H1 (cell line): ENCODE data around the gene AKT1. TPM values are rescaled to one million over a fixed set of nuclear protein-coding genes. Genes with fewer than 3 reads are reported as not detected.

Experiments
- CTCF ChIA-PET: fragments of 300-600 bp; sonication (Branson Sonifier 250); formaldehyde crosslinking; loops from one replicate; lab custom pipeline; 2021; ENCODE audit not compliant: partially characterized antibody; lab: Charles Lee
- POLR2A ChIA-PET: fragments of 300-600 bp; sonication (Branson Sonifier 250); formaldehyde crosslinking; loops from one replicate; lab custom pipeline; 2021; ENCODE audit warnings: inconsistent platforms; ENCODE audit not compliant: partially characterized antibody; lab: Charles Lee
- DNase-seq, 2 experiments: peaks; one replicate each; pipeline versions ENCODE4 v3.0.0 to v3.0.0-alpha.2; 2010 to 2022; ENCODE audit warnings: low spot score in 2 of 2, low read depth in 1 of 2, mixed read lengths in 1 of 2
- FAIRE-seq: peaks from 2 replicates; lab custom pipeline; 2011; peaks lifted over from hg19 to GRCh38; lab: Jason Lieb, UNC
- H2AFZ ChIP-seq: 2 replicates; pipeline ENCODE4 v1.8.1; 2012; ENCODE audit warnings: low read length, inconsistent platforms
- H2AK5ac ChIP-seq: 2 replicates; pipeline ENCODE4 v1.6.1; 2013; ENCODE audit warnings: low read depth, low read length
- H2BK120ac ChIP-seq: replicated peaks from 2 replicates; pipeline ENCODE3; 2013; ENCODE audit warnings: low read depth, low read length, inconsistent platforms
- H2BK12ac ChIP-seq: 2 replicates; pipeline ENCODE4 v1.6.1; 2013; ENCODE audit warnings: low read depth, low read length
- H2BK15ac ChIP-seq: 2 replicates; pipeline ENCODE4 v1.6.1; 2013; ENCODE audit warnings: low read length
- H2BK20ac ChIP-seq: 2 replicates; pipeline ENCODE4 v1.6.1; 2013; ENCODE audit warnings: low read length
- H2BK5ac ChIP-seq: 2 replicates; pipeline ENCODE4 v1.6.1; 2013; ENCODE audit warnings: low read depth, low read length
- H3K14ac ChIP-seq: 2 replicates; pipeline ENCODE4 v1.6.1; 2013; ENCODE audit warnings: inconsistent platforms; ENCODE audit not compliant: insufficient read length
- H3K18ac ChIP-seq: 2 replicates; pipeline ENCODE4 v1.6.1; 2013; ENCODE audit warnings: low read length; ENCODE audit errors: extremely low read depth
- H3K23ac ChIP-seq: 2 replicates; pipeline ENCODE4 v1.6.1; 2013; ENCODE audit warnings: inconsistent platforms; ENCODE audit not compliant: insufficient read length
- H3K23me2 ChIP-seq: 2 replicates; pipeline ENCODE4 v1.6.1; 2013; ENCODE audit warnings: low read depth, low read length
- H3K27ac ChIP-seq: 2 replicates; pipeline ENCODE4 v1.6.1; 2011; ENCODE audit warnings: low read depth, low read length, inconsistent platforms
- H3K27me3 ChIP-seq, 4 experiments: replicated peaks in 1 of 4; 1 replicate in 1 of 4; 2 replicates in 3 of 4; pipeline versions ENCODE4 v1.6.1 to v1.8.1; 2011 to 2013; ENCODE audit warnings: low read length in 3 of 4, mild to moderate bottlenecking in 3 of 4, inconsistent platforms in 2 of 4, mixed read lengths in 2 of 4, moderate library complexity in 1 of 4; ENCODE audit not compliant: control insufficient read depth in 3 of 4, insufficient read depth in 3 of 4; ENCODE audit errors: extremely low read depth in 1 of 4
- H3K36me3 ChIP-seq, 4 experiments: 2 replicates each; pipeline versions ENCODE4 v1.6.1 to v1.8.1; 2011 to 2013; ENCODE audit warnings: mild to moderate bottlenecking in 4 of 4, low read length in 3 of 4, moderate library complexity in 2 of 4, control low read depth in 1 of 4, inconsistent platforms in 1 of 4; ENCODE audit not compliant: insufficient read depth in 4 of 4, control insufficient read depth in 2 of 4
- H3K4ac ChIP-seq: replicated peaks from 2 replicates; pipeline ENCODE3; 2013; ENCODE audit warnings: low read length, low read depth, mixed read lengths, inconsistent platforms; ENCODE audit not compliant: insufficient read length
- H3K4me1 ChIP-seq, 4 experiments: replicated peaks in 1 of 4; 1 replicate in 1 of 4; 2 replicates in 3 of 4; pipeline versions ENCODE4 v1.6.1 to v1.8.1; 2011 to 2013; ENCODE audit warnings: low read length in 3 of 4, inconsistent platforms in 2 of 4, mixed read lengths in 1 of 4; ENCODE audit not compliant: insufficient read depth in 4 of 4, control insufficient read depth in 3 of 4
- H3K4me2 ChIP-seq, 2 experiments: 2 replicates each; pipeline versions ENCODE4 v1.6.1 to v1.8.1; 2011 to 2013; ENCODE audit warnings: low read depth in 2 of 2, low read length in 2 of 2, control low read depth in 1 of 2, inconsistent platforms in 1 of 2, mild to moderate bottlenecking in 1 of 2; ENCODE audit not compliant: insufficient read depth in 1 of 2
- H3K4me3 ChIP-seq, 4 experiments: fragments of 200-600, 300-600 bp in 1 of 4; sonication (generic), shearing (Covaris generic), sonication (Bioruptor Twin) in 1 of 4; 2 replicates each; pipeline versions ENCODE4 v1.5.1 to v1.8.1; 2011 to 2016; ENCODE audit warnings: low read length in 4 of 4, low read depth in 3 of 4, control low read depth in 2 of 4, inconsistent platforms in 2 of 4, mild to moderate bottlenecking in 2 of 4, mixed read lengths in 1 of 4, moderate library complexity in 1 of 4; ENCODE audit not compliant: insufficient read depth in 2 of 4; ENCODE audit errors: extremely low read depth in 1 of 4
- H3K56ac ChIP-seq: replicated peaks from 2 replicates; pipeline ENCODE3; 2013; ENCODE audit warnings: low read depth, mild to moderate bottlenecking, mixed read lengths, low read length, inconsistent platforms; ENCODE audit not compliant: insufficient read length
- H3K79me1 ChIP-seq: 2 replicates; pipeline ENCODE4 v1.6.1; 2013; ENCODE audit warnings: low read depth, low read length, control low read depth
- H3K79me2 ChIP-seq, 2 experiments: 2 replicates each; pipeline versions ENCODE4 v1.6.1 to v1.8.1; 2012 to 2013; ENCODE audit warnings: low read length in 2 of 2, mild to moderate bottlenecking in 2 of 2, inconsistent platforms in 1 of 2; ENCODE audit not compliant: insufficient read depth in 2 of 2, control insufficient read depth in 1 of 2
- H3K9ac ChIP-seq, 4 experiments: replicated peaks in 1 of 4; 1 replicate in 1 of 4; 2 replicates in 3 of 4; pipeline versions ENCODE4 v1.6.1 to v1.8.1; 2011 to 2013; ENCODE audit warnings: low read depth in 3 of 4, low read length in 3 of 4, control low read depth in 2 of 4, mild to moderate bottlenecking in 2 of 4, moderate library complexity in 2 of 4, inconsistent platforms in 1 of 4; ENCODE audit errors: extremely low read depth in 1 of 4
- H3K9me3 ChIP-seq, 2 experiments: 2 replicates each; pipeline versions ENCODE4 v1.6.1 to v1.8.1; 2012 to 2013; ENCODE audit warnings: mild to moderate bottlenecking in 2 of 2, moderate library complexity in 2 of 2, control low read depth in 1 of 2, inconsistent platforms in 1 of 2, low read depth in 1 of 2, low read length in 1 of 2, mixed read lengths in 1 of 2; ENCODE audit not compliant: insufficient read depth in 2 of 2
- H4K20me1 ChIP-seq, 2 experiments: replicated peaks in 1 of 2; 2 replicates each; pipeline versions ENCODE3 to v1.8.1; 2011 to 2013; ENCODE audit warnings: inconsistent platforms in 2 of 2, low read length in 2 of 2, mild to moderate bottlenecking in 1 of 2; ENCODE audit not compliant: insufficient read depth in 2 of 2, control insufficient read depth in 1 of 2
- H4K5ac ChIP-seq: 2 replicates; pipeline ENCODE4 v1.6.1; 2013; ENCODE audit warnings: low read length, low read depth, mixed read lengths, inconsistent platforms; ENCODE audit not compliant: insufficient read length
- H4K8ac ChIP-seq: 2 replicates; pipeline ENCODE4 v1.8.0; 2013; ENCODE audit warnings: mild to moderate bottlenecking, moderate library complexity, low read length, inconsistent platforms; ENCODE audit not compliant: insufficient read depth; ENCODE audit errors: extremely low read depth
- H4K91ac ChIP-seq: replicated peaks from 2 replicates; pipeline ENCODE3; 2013; ENCODE audit warnings: low read length, mixed read lengths, inconsistent platforms; ENCODE audit not compliant: insufficient read length
- ASH2L ChIP-seq: fragments of 200-600, 300-600 bp; sonication (generic); IDR thresholded peaks from one replicate; pipeline ENCODE4 v1.7.1; 2017; ENCODE audit warnings: low read length
- BACH1 ChIP-seq: IDR thresholded peaks from 2 replicates; pipeline ENCODE4 v1.6.1; 2012; ENCODE audit warnings: low read length, improper control_type of control experiment
- KDM4A ChIP-seq: IDR thresholded peaks from one replicate; pipeline ENCODE4 v1.7.1; 2012; ENCODE audit warnings: low read depth, mild to moderate bottlenecking, moderate library complexity, low read length, inconsistent platforms; ENCODE audit not compliant: severe bottlenecking
- PHF8 ChIP-seq: fragments of 200-600 bp; sonication (generic); conservative IDR thresholded peaks from 2 replicates; pipeline ENCODE4 v1.7.1; 2012; ENCODE audit warnings: low read depth, mild to moderate bottlenecking, inconsistent platforms, low read length, moderate library complexity
- POLR2A ChIP-seq, 2 experiments: IDR thresholded peaks; 1 replicate in 1 of 2; 2 replicates in 1 of 2; pipeline ENCODE4 v1.6.1; 2011; ENCODE audit warnings: low read depth in 2 of 2, low read length in 2 of 2, mild to moderate bottlenecking in 2 of 2; ENCODE audit errors: control extremely low read depth in 1 of 2
- RAD21 ChIP-seq, 2 experiments: IDR thresholded peaks in 1 of 2; conservative IDR thresholded peaks in 1 of 2; 2 replicates each; pipeline ENCODE4 v1.6.1; 2011; ENCODE audit warnings: low read depth in 2 of 2, low read length in 2 of 2, improper control_type of control experiment in 1 of 2, inconsistent platforms in 1 of 2, mild to moderate bottlenecking in 1 of 2, moderate library complexity in 1 of 2
- WGBS, 2 experiments: shearing (Covaris generic) in 1 of 2; methylation state at CpG; one replicate each; pipeline versions ENCODE4 v1.1.6 to v1.1.7; 2013 to 2015; ENCODE audit warnings: low lambda C conversion rate in 2 of 2, mixed read lengths in 2 of 2, inconsistent platforms in 1 of 2, low coverage in 1 of 2, missing lambda C conversion rate in 1 of 2; ENCODE audit not compliant: insufficient replicate concordance in 2 of 2, insufficient coverage in 1 of 2, insufficient read length in 1 of 2; ENCODE audit errors: extremely low coverage in 1 of 2, missing lambda C conversion rate in 1 of 2; 5-methylcytosine and 5-hydroxymethylcytosine counted together
- long read RNA-seq, 2 experiments: library from RNA in 1 of 2; library from capped mRNA in 1 of 2; stranded (forward); transcript quantifications; one replicate each; pipeline ENCODE4 v2.0.0, GENCODE V29; 2021; ENCODE audit warnings: inconsistent platforms in 1 of 2
- polyA minus RNA-seq, 3 experiments: library from RNA; depleted of rRNA, polyadenylated mRNA; stranded (reverse); fragments of >200 nt; gene quantifications; 1 replicate in 2 of 3; 2 replicates in 1 of 3; pipeline ENCODE4 v1.2.3, GENCODE V29; 2011
- polyA plus RNA-seq, 7 experiments: library from polyadenylated mRNA; depleted of rRNA in 3 of 7; stranded (reverse) in 5 of 7; unstranded in 2 of 7; fragments of >200 nt in 5 of 7; fragments of 200-250 nt in 2 of 7; gene quantifications; 1 replicate in 5 of 7; 2 replicates in 1 of 7; 4 replicates in 1 of 7; pipeline versions ENCODE4 v1.2.1 to v1.2.3, GENCODE V29; 2011 to 2013; ENCODE audit warnings: missing spikeins in 2 of 7, mixed read lengths in 2 of 7
- total RNA-seq: library from RNA; stranded (reverse); fragmentation: NEBNext Ultra II Directional; extraction: Animal tissue kit (Norgen Biotek cat#: 25700); gene quantifications from 2 replicates; pipeline ENCODE4 v1.2.1, GENCODE V29; 2021

AKT1 gene
- total RNA-seq, result 62.1 and 71.5 TPM in 2 replicates
- polyA plus RNA-seq (2011; rRNA removed), result 68.1 and 89.8 TPM in 2 replicates
- 86.7 TPM for polyA plus RNA-seq (2011; cell fraction: cytosol; rRNA removed)
- polyA plus RNA-seq (2011; cell fraction: nucleus; rRNA removed), result 135 TPM
- 53.7 to 73.1 TPM (median 68.0 TPM) in 4 replicates for polyA plus RNA-seq (2012, experiment 1 of 2)
- 53.5 TPM for polyA plus RNA-seq (2012, experiment 2 of 2)
- polyA plus RNA-seq (2013, experiment 1 of 2), result 44.6 TPM
- polyA plus RNA-seq (2013, experiment 2 of 2), result 45.6 TPM
- 43.3 and 54.9 TPM in 2 replicates for polyA minus RNA-seq (2011; rRNA and poly(A)+ RNA removed)
- 46.9 TPM for polyA minus RNA-seq (2011; cell fraction: cytosol; rRNA and poly(A)+ RNA removed)
- polyA minus RNA-seq (2011; cell fraction: nucleus; rRNA and poly(A)+ RNA removed), result 28.2 TPM
- long read RNA-seq, experiment 1, transcript AKT1-203 (14 exons, 2,710 nt), result major isoform, 10 of 49 reads
- long read RNA-seq, experiment 1, partial matches to known transcripts, result 17 of 49 reads
- long read RNA-seq, experiment 1, other reads (novel, unspliced or antisense), result 20 of 49 reads
- long read RNA-seq, experiment 2, partial matches to known transcripts, result 12 of 13 reads
- long read RNA-seq, experiment 2, other reads (novel, unspliced or antisense), result 0 of 13 reads

GRCh38 chr14:104794993-104795780, at the start of gene AKT1:
AKT1 (minus strand) TSS chr14:104795748; CDS start chr14:104792643, 3,105 bp downstream.
- H2BK15ac ChIP-seq, result peak within 1 kb of the TSS; percentile 81; the same call in 1 of the 2 replicates
- H3K27ac ChIP-seq, result no peak within 1 kb of the TSS
- no peak within 1 kb of the TSS for H4K5ac ChIP-seq
- no peak within 1 kb of the TSS for H3K14ac ChIP-seq
- peak within 1 kb of the TSS; percentile 57; the same call in 1 of the 2 replicates for H4K8ac ChIP-seq
- no peak for FAIRE-seq
- no peaks in the 10 kb centered on the region for H3K9me3 ChIP-seq
- H3K79me1 ChIP-seq, result peaks cover 8% of the 10 kb centered on the region
- H2AK5ac ChIP-seq, result peak within 1 kb of the TSS; percentile 75; the same call in 1 of the 2 replicates
- TF ChIP-seq RAD21 (IDR thresholded peaks at IDR 0.05 in 1 of 2, conservative IDR thresholded peaks at IDR 0.05 in 1 of 2; ENCODE audit: low read depth in 2 of 2, low read length in 2 of 2) (no peak), ASH2L (no peak), KDM4A (peak; percentile 46), POLR2A (IDR thresholded peaks at IDR 0.05; ENCODE audit: control extremely low read depth in 1 of 2, low read depth in 2 of 2, low read length in 2 of 2) (no peak), PHF8 (0 out of 2 replicates have a peak, but pooled peaks have one; percentile 11), BACH1 (no peak)
- POLR2A ChIA-PET, result interaction anchor here (1.1 to 1.7 kb wide), 7 partner anchors 10 to 175 kb away, joined by 3 to 9 read pairs (median 3); partner anchors contain the start of gene SIVA1
- WGBS, 2 experiments, result 2% methylated on average over 25 of the region's 124 CpGs; no CpG with 5 or more reads in 1 of the 2 experiments
- H3K36me3 ChIP-seq, result peaks cover 0 to 4% (median 0%) of the 10 kb centered on the region in 4 experiments; a peak in 2 of 8 replicates
- H3K23me2 ChIP-seq, result peaks cover 20% of the 10 kb centered on the region
- CTCF ChIA-PET, result interaction anchor here (1.3 to 11.1 kb wide), 5 partner anchors 17 to 25 kb away, joined by 3 to 110 read pairs (median 4); no protein-coding TSS in a partner anchor
- H3K23ac ChIP-seq, result no peak within 1 kb of the TSS
- H3K4me1 ChIP-seq, result peaks cover 4 to 48% (median 33%) of the 10 kb centered on the region in 4 experiments
- H3K4ac ChIP-seq, result no peak within 1 kb of the TSS
- H3K18ac ChIP-seq, result peak within 1 kb of the TSS; percentile 83
- H3K4me2 ChIP-seq, result peak within 1 kb of the TSS; percentile 88 to 93
- peaks cover 0 to 6% of the 10 kb centered on the region in 2 experiments; a peak in 1 of 4 replicates for H3K79me2 ChIP-seq
- H4K91ac ChIP-seq, result peak within 1 kb of the TSS; percentile 1
- H2BK12ac ChIP-seq, result no peak within 1 kb of the TSS
- peaks cover 6 to 50% (median 41%) of the 10 kb centered on the region in 4 experiments for H3K27me3 ChIP-seq
- peak within 1 kb of the TSS; percentile 1 to 60 (median 20); a peak in 4 of 7 replicates for H3K9ac ChIP-seq
- H2BK120ac ChIP-seq, result no peak within 1 kb of the TSS
- H2BK5ac ChIP-seq, result no peak within 1 kb of the TSS
- DNase-seq, result no peak
- peak within 1 kb of the TSS; percentile 56 to 74 (median 60) for H3K4me3 ChIP-seq
- no peak within 1 kb of the TSS for H2AFZ ChIP-seq
- H4K20me1 ChIP-seq, result peaks cover 18 to 29% of the 10 kb centered on the region in 2 experiments
- H3K56ac ChIP-seq, result no peak within 1 kb of the TSS
- 0 out of 2 replicates have a peak within 1 kb of the TSS, but pooled peaks have one; percentile 61 for H2BK20ac ChIP-seq
